HG03378 (cell line): ENCODE data around the gene ADH5.
A peak's percentile ranks its signal among the peaks of the same experiment; 100 is the strongest.
"Not testable (repeated sequence)": the region's sequence is repeated elsewhere in the genome, so short reads cannot be mapped to it uniquely, and the experiment has no call there.

Experiments used
- ATAC-seq: cut with Tn5 transposase; IDR thresholded peaks from one replicate; pipeline ENCODE4 v1.9.1; 2021; ENCODE audit warnings: mild to moderate bottlenecking, moderate library complexity; ENCODE audit not compliant: unreplicated experiment

Gene ADH5

DNA sequence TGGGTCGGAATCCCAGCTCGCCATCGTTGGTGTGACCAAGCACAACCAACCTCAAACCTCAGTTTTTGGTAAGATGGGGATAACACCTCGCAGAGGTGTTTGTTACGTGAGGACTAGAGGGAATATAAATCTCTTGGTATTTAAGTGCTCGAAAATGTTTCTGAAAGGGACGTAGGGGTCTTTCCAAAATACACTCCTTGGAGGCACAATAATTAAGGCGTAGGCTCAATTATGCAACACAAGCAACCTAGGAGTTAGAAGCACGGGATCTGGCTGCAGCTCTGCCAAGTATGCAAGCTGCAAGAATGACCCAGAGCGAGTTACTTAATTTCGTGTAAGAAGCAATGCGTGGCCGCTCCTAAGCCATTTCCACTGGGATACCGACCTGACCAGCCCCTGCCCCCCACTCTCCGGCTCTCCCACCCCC lies 552 bp downstream of the ADH5 start:
- ATAC-seq, result peak; percentile 23

DNA sequence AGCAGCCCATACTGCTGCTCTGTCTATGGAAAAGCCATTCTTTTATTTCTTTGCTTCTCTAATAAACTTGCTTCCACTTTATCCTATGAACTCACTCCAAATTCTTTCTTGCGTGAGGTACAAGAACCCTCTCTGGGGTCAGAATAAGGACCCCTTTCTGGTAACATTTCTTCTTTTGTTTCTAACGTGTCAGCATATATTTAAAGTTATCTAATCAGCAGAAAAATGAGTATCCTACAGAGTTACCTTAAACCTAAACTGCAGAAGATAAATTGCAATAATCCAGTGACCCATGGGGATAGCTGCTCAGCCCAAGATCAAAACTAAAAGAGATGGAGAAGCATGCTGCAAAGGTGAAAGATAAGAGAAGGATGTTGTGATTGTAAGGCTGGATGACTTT lies 4.0 kb downstream of the ADH5 start:
- ATAC-seq, result no peak

DNA sequence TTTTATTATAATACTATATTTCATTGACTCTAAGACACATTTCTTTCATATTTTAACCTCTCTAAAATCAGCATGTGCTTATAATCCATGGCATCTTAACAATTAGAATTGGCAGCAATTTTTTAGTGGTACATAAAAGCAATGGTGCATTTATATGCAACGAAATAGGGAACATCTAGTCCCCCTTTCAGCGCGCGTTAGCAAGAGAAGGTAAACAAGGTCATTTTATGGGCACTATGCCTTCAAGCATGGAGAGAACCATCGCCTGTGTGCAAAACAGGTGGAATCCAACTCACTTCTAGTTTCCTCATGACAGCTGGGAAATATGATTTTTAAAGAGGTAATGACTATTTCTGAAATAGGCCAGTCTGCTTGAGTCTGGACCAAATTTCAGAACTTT lies 6.4 kb downstream of the ADH5 start:
- no peak for ATAC-seq

DNA sequence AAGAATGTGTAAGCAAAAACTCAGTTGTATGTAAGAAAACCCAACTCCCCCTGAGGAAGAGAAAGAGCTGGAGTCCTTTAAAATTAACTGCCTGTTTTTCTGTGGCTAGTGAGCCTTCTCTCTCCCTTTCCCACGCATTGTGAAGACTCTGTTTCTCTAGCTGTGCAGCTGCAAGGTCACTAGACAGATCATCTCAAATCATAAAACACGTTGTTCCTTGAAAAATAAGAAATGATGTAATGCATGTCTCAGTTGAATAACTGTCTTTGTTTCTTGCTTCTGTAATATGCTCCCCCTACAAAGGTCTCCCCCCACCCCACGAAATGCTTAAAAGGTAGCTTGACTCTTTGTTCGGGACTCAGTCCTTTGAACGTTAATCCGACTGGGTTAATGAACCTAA lies 7.7 kb downstream of the ADH5 start:
- ATAC-seq, result not testable (repeated sequence)

DNA sequence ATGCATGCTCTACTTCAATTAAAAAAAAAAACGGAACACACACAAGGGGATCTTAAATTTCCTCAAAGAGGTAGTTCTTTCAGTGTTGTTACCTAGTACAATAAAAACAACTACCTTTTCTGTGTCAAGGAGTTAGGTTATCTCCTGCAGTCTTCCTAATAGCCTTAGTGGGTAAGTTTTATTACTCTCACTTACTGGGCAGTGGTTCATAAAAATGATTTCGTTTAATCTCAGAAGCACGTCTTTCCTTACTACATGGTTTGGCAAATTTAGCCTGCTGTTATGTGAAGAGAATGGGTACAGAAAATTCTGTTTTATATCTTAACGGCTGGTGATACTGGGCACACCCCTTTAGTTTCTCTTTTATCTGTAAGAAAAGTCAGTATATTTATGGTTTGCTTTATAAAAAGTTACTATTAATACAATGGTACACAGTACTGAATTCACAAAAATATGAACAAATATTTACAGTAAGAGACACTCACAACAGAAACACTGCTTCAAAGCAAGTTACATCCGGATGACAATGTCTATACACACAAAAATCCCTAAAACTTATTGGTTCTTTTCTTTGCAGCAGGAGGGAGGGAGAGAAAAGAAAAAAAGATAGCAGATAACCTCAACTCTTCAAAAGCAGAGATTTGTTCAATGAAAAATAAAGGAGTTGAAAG lies 8.8 kb downstream of the ADH5 start:
- no peak for ATAC-seq

DNA sequence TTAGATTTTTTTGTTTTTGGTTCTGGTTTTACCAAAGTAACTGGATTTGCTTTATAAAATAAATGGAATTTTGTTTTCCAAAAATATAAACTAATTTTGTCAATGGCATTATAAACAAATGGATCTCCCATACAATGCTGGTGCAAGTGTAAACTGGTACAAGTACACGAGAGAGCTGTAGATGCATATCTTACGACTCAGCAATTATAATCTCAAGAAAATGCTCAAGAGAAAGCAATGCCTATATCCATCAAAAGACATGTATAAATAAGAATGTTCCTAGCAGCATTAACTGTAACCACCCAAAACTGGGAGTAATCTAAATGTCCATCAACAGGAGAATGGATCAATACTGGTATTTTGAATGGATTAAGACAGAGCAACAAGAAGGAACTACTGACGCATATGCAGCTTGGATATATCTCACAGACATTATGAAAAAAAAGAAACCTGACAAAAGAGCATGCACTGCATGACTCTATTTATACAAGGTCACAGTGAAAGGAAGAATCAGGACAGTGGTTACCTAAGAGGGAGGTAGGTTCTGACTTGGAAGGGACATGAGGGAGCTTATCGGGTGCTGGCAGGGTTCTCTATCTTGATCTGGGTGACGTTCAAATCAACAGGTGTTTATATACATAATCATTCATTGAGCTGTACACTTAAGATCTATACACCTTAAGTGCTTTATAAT lies 9.5 kb downstream of the ADH5 start:
- no peak for ATAC-seq

DNA sequence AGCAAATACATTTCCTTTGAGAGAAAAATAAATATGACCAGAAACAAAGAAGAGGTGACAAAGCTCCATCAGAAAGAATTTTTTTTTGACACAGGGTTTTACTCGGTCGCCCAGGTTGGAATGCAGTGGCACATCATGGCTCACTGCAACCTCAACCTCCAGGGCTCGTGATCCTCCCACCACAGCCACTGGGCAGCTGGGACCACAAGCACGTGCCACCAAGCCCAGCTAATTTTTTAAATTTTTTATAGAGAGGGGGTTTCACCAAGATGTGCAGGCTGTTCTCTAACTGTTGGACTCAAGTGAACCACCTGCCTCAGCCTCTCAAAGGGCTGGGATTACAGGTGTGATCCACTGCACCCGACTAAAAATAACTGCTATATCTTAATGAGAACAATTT lies 10.3 kb downstream of the ADH5 start:
- no peak for ATAC-seq

DNA sequence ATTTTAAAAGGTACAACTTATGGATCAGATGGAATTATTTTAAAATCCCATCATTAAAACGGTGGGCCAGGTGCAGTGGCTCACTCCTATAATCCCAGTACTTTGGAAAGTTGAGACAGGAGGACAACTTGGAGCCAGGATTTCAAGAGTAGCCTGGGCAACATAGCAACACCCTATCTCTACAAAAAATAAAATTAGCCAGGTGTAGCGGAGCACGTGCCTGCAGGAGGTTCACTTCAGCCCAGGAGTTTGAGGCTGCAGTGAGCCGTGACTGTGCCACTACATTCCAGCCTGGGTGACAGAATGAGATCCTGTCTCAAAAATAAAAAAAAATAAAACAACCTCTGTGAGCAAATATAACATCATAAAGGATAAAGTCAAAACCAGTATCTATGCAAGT lies 11.4 kb downstream of the ADH5 start:
- ATAC-seq, result no peak

DNA sequence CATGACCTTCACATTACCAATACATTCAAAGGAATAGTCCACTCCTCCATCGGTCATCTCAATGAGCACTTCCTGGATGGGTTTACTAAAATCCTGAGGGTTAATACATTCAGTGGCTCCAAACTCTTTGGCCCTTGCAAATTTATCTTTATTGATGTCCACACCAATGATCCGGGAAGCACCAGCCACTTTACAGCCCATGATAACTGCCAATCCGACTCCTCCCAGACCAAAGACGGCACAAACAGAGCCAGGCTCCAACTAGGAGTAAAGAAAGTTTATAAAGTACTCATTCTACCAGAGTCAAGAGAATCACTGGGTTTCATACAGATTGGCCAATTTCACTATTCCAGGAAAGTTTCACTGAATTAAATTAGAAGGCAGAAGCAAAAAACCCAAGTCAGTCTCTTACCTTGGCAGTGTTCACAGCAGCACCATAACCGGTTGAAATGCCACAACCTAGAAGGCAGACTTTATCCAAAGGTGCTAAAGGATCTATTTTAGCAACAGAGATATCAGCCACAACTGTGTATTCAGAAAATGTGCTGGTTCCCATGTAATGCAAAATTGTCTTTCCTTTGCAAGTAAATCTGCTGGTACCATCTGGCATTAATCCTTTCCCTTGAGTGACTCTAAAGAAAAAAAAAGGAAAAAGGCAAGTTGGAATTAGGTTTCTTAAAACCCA lies 12.2 kb downstream of the ADH5 start:
- ATAC-seq, result no peak

DNA sequence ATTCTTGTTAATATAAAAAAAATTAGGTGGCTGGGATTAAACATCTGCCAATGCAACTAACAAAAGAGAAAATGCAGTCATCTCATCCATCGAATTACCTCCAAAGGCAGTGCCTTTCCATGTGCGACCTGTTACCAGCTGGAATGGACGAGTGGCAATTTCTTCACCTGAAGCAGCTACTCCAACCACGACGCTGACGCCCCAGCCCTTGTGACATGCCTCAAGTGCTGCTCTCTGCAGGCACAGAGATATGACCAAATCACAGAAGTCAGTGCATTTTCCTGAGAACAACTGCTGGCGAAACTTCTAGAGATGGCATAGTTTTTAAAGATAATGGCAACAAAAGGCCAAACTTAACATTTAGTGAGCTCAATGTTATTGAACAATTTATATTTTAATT lies 13.8 kb downstream of the ADH5 start:
- no peak for ATAC-seq

DNA sequence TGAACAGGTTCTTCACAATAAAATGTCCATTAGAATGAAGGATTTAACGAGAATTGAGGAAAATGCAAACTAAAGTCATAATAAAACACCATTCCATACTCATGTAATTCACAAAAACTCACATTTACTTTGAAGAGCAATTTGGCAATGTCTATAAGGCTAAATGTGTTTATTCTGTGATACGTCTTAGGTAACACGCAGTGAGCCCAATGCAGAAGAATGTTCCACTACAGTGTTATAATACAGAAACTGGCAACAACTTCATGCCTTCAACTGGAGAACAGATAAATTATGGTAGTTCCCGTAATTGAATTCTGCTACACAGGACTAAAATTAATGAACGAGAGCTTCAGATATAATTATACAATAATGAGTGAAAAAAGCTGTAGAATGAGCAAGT lies 17.4 kb downstream of the ADH5 start:
- no peak for ATAC-seq

DNA sequence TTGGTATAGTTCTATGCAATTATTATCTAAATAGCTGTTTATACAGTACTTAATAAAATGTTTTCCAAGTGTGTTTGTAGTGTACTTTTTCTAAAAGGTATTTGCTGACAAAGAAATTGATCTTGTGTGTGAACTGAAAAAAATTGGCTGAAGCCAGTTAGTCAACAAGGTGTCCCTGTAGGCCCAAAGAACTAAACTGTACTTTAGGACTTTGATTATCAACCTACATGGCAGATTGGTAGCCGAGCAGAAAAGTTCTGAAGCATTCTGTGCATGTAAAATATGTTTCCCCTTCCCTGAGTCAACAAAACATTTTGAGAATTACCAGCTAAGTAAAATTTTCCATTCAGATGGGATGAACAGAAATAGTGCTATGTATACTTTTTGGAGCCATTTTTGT lies 21.0 kb downstream of the ADH5 start:
- ATAC-seq, result no peak

DNA sequence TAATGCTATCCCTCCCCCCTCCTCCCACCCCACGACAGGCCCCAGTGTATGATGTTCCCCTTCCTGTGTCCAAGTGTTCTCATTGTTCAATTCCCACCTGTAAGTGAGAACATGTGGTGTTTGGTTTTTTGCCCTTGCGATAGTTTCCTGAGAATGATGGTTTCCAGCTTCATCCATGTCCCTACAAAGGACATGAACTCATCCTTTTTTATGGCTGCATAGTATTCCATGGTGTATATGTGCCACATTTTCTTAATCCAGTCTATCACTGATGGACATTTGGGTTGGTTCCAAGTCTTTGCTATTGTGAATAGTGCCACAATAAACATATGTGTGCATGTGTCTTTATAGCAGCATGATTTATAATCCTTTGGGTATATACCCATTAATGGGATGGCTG lies 23.1 kb downstream of the ADH5 start:
- not testable (repeated sequence) for ATAC-seq

DNA sequence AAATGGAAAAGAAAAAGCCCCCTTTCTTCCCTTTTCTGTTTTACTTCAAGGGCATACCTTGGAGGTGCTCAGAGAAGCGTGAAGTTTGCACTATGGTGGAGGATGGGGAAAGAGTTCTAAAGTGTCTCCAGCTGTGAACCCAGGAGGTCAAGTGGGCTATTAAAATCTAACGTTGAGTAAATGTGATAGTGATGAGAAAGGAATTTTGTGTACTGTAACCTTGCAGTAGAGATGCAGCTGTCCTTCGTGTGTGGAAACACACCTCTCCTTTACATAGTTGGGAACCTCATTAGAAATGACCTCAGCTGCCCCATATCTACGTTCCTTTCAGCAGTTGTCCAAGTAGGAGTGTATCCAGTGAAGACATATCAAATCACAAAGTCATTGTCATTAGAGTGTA lies 26.5 kb downstream of the ADH5 start:
- no peak for ATAC-seq

DNA sequence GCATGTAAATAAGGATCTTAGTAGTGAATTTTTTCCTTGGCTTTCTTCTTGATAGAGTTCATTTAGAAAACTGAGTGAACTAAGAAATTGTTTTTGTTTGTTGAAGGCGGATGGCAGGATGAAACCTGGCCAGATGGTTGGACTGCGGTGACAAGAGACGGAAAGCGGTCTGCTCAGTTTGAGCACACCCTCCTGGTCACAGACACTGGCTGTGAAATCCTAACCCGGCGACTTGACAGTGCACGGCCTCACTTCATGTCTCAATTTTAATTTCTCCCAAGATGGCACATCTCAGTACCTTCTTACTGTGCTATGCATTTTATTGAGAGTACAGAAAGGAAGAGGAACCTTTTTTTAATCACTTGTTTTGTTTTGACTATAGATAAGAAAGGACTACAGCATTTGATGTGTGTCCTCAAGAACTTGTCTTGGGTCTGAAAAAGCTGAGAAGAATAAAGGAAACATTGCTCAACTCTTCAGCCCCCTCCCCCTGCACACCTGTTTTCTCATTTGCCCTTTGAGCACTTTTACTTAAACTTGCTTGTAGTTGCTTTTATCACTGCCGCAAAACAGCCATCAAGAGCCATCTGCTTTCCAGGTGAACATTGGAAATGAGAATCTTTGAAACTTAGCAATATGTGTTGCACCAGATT lies 27.4 kb downstream of the ADH5 start:
- ATAC-seq, result no peak

DNA sequence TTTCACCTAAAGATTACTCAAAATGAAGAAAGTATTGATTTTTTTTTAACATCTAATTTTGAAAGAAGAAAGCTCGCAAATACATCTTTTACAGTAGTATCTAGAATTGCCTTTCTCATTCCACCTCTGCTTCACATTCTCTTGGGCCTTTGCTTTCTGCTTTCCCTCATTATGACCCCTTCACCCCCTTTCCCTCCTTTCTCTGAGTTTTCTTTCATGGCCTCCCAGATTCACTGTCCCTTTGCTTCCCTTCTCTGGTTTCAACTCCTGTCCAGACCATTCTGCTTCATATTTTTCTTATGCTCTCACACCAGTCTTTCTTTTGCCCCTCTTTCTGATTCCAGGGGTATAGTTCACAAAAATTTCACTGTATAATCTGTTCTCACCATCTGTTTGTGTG lies 29.0 kb downstream of the ADH5 start:
- ATAC-seq, result no peak

DNA sequence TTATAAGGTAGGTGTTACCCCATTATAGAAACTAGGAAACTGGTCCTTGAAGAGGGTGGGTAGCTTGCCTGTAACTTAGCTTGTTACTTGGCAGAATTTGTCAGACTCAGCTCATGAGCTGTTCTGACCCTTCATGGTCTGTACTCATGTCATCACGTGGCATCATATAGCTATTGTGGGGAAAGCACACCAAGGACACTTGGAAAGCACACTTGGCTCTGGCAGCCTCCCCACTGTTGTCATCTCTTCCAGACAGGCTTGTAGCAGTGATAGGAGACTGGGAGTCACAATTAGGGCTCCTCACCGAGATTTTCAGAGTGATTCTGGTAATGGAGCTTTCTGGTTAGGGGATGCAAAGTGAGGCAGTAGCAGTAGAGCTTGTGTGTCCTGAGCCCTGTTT lies 30.4 kb downstream of the ADH5 start:
- no peak for ATAC-seq

DNA sequence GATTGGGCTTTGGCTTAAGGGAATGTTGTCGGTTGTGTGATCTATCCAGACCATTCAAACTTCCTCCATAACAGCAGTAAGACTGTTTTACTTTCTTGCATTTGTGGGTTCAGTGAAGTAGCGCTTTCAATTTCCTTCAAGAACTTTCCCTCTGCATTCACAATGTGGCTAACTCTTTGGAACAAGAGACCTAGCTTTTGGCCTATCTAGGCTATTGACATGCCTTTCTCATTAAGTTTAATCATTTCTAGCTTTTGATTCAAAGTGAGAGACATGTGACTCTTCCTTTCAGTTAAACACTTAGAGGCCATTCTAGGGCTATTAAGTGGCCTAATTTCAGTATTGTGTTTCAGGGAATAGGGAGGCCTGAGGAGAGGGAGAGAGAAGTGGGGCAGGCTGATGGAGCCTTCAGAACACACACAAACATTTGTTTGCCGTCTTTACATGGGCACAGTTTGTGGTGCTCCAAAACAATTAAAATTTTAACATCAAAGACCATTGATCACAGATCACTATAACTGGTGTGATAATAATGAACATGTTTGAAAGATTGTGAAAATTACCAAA lies 34.1 kb downstream of the ADH5 start:
- ATAC-seq, result peak; percentile 58

DNA sequence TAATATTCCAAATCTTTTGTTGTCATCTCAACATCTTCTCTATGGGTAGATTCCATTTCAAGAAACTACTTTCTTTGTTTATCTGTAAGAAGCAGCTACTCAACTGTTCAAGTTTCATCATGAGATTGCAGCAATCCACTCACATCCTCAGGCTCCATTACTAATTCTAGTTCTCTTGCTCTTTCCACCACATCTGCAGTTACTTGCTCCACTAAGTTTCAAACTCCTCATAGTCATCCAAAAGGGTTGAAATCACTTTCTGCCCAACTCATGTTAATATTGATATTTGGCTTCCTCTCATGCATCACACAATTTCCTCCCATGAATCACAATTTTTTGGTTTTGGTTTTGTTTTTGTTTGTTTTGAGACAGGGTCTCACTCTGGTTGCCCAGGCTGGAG lies 35.7 kb downstream of the ADH5 start:
- ATAC-seq, result no peak

DNA sequence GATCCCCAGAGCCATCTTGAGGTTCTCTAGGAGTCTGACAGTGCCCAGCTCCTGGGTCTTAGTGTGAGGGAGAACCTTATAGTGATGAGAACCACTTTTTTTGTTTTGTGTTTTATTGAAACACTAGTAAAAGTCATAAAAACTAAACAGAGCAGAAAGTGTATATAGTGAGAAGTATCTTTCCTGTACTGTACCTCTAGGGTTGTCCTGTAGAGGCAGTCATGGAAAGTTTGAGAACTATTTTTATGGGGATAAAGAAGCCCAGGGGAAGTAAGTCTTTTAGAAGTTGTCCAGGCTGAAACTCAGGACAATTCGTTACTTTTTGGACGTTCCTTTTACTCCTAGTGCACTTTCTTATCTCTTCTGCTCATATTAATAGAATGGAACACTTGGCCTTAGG lies 40.9 kb downstream of the ADH5 start:
- ATAC-seq, result no peak

DNA sequence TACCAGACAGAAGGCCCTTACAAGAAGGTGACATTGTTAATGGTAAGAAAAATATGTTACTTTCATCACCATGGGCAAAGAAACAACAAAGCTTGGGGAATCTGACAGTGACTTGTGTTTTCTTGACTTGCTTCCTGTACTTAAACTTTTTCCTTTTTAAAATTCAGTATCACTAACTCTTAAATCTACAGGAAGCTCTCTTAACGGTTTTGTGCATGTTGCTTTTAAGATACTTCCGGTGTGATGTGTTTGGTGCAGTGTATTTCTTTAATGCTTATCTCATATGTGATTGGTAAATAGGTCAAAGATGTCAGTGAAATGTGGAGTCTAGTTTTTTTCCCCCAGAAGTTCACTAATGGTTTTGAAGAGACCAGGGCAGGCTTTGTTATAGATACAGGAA lies 45.2 kb downstream of the ADH5 start:
- no peak for ATAC-seq
